ENCODE results near the gene RNF207.

DNA sequence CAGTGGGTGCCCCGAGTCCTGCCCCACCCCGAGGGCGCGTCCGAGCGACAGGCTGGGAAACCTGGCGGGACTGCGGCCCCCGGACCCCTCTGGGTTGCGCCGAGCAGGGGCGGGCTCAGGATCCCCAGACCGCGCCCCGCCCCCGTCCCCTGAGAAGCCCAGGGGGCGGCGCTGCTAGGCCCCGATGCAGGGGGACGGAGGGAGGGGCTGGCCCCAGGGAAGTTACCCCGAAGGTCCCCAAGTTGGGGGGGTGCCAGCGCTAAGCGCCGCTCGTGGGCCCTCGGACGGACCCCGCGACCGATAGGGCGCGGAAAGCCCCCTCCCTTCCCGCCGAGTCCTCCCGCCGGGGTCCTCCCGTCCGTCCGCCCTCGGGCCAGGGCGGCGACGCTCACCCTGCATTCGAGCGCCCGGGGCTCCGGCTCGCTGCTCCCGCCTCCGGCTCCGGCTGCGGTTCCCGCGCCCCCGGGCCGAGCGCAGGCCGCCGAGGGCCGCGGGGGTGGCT lies 54.6 kb downstream of the RNF207 start:
- TF ChIP-seq GATA3 (IDR thresholded peaks at IDR 0.05; ENCODE audit: low read depth, low read length) (no peak), GATA2 (IDR thresholded peaks at IDR 0.05; ENCODE audit: low read depth, low read length) (no peak)
